Lower lobe of right lung (tissue), 2 donors: Measurements from ENCODE around the gene TRIM40. TPM values are rescaled to one million over a fixed set of nuclear protein-coding genes. Genes with fewer than 3 reads are reported as not detected.
A peak's percentile ranks its signal among the peaks of the same experiment; 100 is the strongest.

Source experiments
- ATAC-seq, 2 donors: fragments of 200-7000 bp; cut with Tn5 transposase; one replicate each; pipeline ENCODE4 v1.9.1; 2020 to 2022; ENCODE audit warnings: mild to moderate bottlenecking in 2 of 2, moderate library complexity in 2 of 2
- DNase-seq: peaks from one replicate; pipeline ENCODE4 v3.0.0-alpha.2; 2020
- H3K27ac ChIP-seq: fragments of 200-600 bp; one replicate; pipeline ENCODE4 v1.8.0; 2022
- H3K27me3 ChIP-seq: fragments of 200-600 bp; one replicate; pipeline ENCODE4 v1.8.0; 2022; ENCODE audit warnings: low read depth
- H3K36me3 ChIP-seq: fragments of 200-600 bp; one replicate; pipeline ENCODE4 v1.8.0; 2022; ENCODE audit warnings: mild to moderate bottlenecking
- H3K4me1 ChIP-seq: fragments of 200-600 bp; one replicate; pipeline ENCODE4 v1.8.0; 2022
- H3K4me3 ChIP-seq: fragments of 200-600 bp; one replicate; pipeline ENCODE4 v1.8.0; 2022; ENCODE audit warnings: mild to moderate bottlenecking
- H3K9me3 ChIP-seq: fragments of 200-600 bp; one replicate; pipeline ENCODE4 v1.8.0; 2022
- CTCF ChIP-seq: fragments of 200-600 bp; IDR thresholded peaks from one replicate; pipeline ENCODE4 v1.8.0; 2022; ENCODE audit warnings: antibody characterized with exemption, mild to moderate bottlenecking
- intact Hi-C: fragments of 100-400 bp; cut with DNase I; formaldehyde crosslinking; loops from one replicate; pipeline ENCODE4 v1.11.0; 2022
- long read RNA-seq: library from polyadenylated mRNA; unstranded; transcript quantifications from one replicate; pipeline ENCODE4 v2.0.0, GENCODE V29; 2021
- total RNA-seq: library from RNA; stranded (reverse); fragmentation: NEBNext Ultra II Directional; extraction: Animal tissue kit (Norgen Biotek cat#: 25700); gene quantifications from one replicate; pipeline ENCODE4 v1.2.1, GENCODE V29; 2021
- donor health status: DM: no; HTN: yes; CAD: no; lungs with severe emphysema.

Gene TRIM40, protein sequence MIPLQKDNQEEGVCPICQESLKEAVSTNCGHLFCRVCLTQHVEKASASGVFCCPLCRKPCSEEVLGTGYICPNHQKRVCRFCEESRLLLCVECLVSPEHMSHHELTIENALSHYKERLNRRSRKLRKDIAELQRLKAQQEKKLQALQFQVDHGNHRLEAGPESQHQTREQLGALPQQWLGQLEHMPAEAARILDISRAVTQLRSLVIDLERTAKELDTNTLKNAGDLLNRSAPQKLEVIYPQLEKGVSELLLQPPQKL
- not detected for total RNA-seq
- long read RNA-seq: 0 reads

DNA sequence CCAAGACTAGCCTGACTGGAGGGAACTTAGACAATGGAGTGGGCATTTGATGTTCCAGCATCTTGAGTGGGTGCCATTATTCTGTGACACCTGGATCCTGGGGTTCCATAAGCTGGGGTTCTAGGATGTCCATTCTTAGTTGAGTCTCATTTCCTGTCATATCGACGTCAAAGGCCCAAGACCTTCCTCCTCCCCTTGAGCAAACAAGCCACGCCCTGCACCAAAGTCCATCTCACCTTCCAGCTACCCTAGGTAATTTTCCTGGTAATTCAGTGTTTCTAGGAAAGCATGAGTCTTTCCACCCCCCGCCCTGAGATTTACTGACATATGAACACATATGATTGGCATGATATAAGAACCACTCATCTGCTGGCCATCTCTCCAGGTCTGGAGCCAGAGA, at the start of gene TRIM40:
TRIM40 (plus strand) TSS at position 384 of the 400 bp plus-strand sequence. CDS start 897 bp downstream, outside the sequence.
- DNase-seq (no peak), ATAC-seq (no peak)
- intact Hi-C loops: no loop called here
- Histone ChIP-seq H3K4me3 (no peak within 1 kb of the TSS), H3K27me3 (peaks cover 25% of the 10 kb centered on the region), H3K36me3 (no peaks in the 10 kb centered on the region), H3K9me3 (no peaks in the 10 kb centered on the region), H3K27ac (no peak within 1 kb of the TSS), H3K4me1 (peaks cover 2% of the 10 kb centered on the region)
- no peak for TF ChIP-seq CTCF

- no peak for DNase-seq
- H3K9me3 ChIP-seq: no peaks in the 10 kb centered on the region
- TF ChIP-seq CTCF: no peak
- intact Hi-C loops: no loop called here
- H3K4me1 ChIP-seq: peaks cover 5% of the 10 kb centered on the region
- no peak overlapping the region for H3K27ac ChIP-seq
- no peak for ATAC-seq
- no peak overlapping the region for H3K4me3 ChIP-seq
- H3K36me3 ChIP-seq: no peaks in the 10 kb centered on the region
- H3K27me3 ChIP-seq: peaks cover 28% of the 10 kb centered on the region
These were observed 48.1 kb upstream of the TRIM40 start for GRCh38 chr6:30087876-30088275.

- Histone ChIP-seq H3K4me3 (no peak overlapping the region), H3K9me3 (no peaks in the 10 kb centered on the region), H3K27me3 (peaks cover 35% of the 10 kb centered on the region), H3K27ac (peak overlapping the region; percentile 62), H3K4me1 (peaks cover 5% of the 10 kb centered on the region), H3K36me3 (no peaks in the 10 kb centered on the region)
- DNase-seq (peak; percentile 79), ATAC-seq (peak; percentile 87 to 92)
- intact Hi-C loops: no loop called here
- TF ChIP-seq CTCF: no peak
These were observed 44.2 kb upstream of the TRIM40 start for GRCh38 chr6:30091577-30092381.

DNA sequence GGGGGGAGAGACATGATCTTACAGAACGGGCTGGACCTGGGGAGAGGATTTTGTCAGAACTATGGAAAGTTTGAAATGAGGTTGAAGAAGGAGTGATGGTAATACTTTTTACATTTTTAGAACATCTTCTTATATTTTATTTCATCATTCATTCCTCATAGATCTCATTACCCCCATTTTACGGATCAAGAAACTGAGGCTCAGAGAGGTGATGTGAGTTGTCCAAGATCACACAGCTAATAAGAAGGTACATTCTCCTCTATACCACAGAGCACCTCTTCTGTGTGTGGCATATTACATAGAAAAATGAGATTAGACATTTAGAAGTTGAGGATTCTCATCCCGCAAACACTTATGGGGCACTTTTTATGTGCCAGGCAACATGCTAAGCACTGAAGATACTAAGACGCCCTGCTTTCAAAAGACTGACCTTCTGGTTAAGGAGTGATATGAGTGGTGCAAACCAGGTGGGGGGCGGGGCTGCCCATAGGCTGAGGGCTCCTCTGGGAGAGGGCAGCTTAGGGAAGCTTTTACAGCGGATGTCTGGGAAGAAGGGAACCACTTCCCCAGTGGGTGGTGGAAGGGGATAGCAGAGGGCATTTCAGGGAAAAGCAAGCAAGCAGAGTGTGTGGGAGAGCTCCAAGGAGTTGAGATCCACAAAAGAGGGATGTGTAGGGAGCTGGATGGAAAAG, 42.9 kb upstream of the TRIM40 start:
- Histone ChIP-seq H3K27ac (no peak overlapping the region), H3K9me3 (no peaks in the 10 kb centered on the region), H3K36me3 (no peaks in the 10 kb centered on the region), H3K27me3 (peaks cover 28% of the 10 kb centered on the region), H3K4me1 (peaks cover 5% of the 10 kb centered on the region), H3K4me3 (no peak overlapping the region)
- ATAC-seq: no peak
- no peak for TF ChIP-seq CTCF
- DNase-seq: no peak
- intact Hi-C loops: no loop called here

- Histone ChIP-seq H3K27ac (no peak overlapping the region), H3K4me1 (peaks cover 5% of the 10 kb centered on the region), H3K27me3 (peaks cover 26% of the 10 kb centered on the region), H3K9me3 (no peaks in the 10 kb centered on the region), H3K36me3 (no peaks in the 10 kb centered on the region), H3K4me3 (no peak overlapping the region)
- ATAC-seq (no peak), DNase-seq (no peak)
- intact Hi-C loops: no loop called here
- no peak for TF ChIP-seq CTCF
These were observed 41.8 kb upstream of the TRIM40 start for GRCh38 chr6:30093951-30094661.
